ENCODE measurements around the gene MCTP1.
"Not testable (repeated sequence)": the region's sequence is repeated elsewhere in the genome, so short reads cannot be mapped to it uniquely, and the experiment has no call there.

The MCTP1 gene

DNA sequence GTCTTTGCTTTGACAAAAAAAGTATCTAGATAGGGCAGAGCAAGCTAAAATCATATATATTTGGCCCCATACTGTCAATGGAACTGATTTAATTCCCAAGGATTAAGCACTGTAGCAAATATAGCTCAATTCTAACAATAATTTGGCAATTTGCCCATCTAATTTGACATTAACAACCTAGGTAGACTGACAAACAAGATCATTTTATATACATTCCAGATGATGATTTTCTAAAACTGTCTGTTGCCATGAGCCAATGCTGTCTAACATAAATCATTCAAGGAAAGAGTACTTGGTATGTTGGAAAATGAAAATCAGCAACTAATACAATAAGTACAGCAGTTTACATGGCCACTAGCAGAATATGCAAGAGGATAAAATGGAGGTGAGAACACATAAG is 32.1 kb downstream of the MCTP1 start:
- no peak for DNase-seq (ENCODE audit: low read depth in 2 of 2)

DNA sequence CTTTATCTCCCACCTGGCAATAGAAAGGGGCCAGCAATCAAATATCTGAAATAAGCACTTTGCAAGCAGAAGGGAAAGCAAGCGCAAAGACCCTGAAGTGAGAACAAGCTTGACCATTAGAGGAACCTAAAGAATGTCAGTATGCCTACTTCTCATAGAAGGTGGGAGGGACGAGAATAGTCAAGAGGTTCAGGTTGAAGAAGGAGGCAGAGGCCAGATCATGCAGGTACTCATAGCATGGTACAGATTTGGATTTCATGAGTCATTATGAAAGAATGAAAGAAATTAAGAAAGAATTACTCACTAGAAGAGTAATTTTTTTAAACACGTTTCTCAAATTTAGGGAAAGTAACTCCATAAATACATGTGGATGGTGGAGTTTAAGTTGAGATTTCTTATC is 33.7 kb downstream of the MCTP1 start:
- DNase-seq (ENCODE audit: low read depth in 2 of 2), result no peak

GRCh38 chr5:95244479-95244878 is 40.4 kb downstream of the MCTP1 start:
- DNase-seq (ENCODE audit: low read depth in 2 of 2), result no peak

- DNase-seq (ENCODE audit: low read depth in 2 of 2), result no peak
Observed at GRCh38 chr5:95241635-95242034, 43.3 kb downstream of the MCTP1 start.

GRCh38 chr5:95241161-95241560 is 43.7 kb downstream of the MCTP1 start:
- DNase-seq (ENCODE audit: low read depth in 2 of 2), result no peak

DNA sequence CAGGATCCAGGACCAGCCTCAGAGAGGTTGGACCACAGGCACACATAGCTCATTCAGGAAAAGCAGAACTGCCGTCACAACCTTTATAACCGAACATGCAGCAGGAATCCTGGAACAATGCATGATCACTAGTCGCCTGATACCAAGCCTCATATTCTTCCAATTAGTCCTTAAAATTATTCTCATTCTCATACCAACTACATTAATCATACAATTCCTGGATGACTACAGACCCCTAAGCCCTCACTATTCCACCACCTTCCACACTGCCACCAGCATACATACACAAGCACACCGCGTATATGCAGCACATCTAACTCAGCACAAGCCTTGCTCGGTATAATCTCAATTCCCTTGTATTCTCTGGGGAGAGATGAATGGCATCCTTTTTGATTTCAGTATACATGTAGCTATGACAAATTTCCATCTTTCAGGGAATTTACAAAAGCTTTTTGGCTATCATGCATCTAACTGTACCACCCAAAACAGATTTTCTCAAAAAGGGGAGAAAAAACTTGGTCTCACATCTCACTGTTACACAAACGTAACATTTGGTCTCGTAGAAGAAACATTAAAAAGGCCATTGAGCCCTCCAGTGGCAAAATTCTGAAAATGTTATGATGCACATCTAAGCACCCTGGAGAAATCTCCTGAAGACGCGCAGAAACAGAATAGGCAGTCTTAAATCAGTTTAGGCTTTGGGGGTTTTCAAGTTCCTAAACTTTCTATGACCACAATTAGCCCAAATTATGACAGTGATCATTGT is 46.2 kb downstream of the MCTP1 start:
- no peak for DNase-seq (ENCODE audit: low read depth in 2 of 2)

DNA sequence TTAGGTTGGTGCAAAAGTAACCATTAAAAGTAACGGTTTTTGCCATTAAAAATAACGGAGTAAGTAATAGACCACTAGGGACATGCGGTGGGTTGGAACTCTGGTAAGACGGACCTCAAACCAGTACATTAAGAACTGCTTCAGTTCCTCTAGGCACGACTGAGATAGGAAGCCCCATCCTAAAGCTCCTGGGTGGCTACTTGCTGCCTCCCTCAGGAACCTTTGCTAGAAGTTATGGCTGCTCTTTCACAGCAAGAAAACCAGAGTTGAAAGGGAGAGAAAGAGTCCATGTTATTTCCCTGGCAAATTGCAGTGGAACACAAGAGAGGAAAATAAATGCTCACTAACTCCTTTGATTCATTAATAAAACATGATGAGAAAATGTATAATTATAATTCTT is 47.6 kb downstream of the MCTP1 start:
- DNase-seq (ENCODE audit: low read depth in 2 of 2), result no peak

GRCh38 chr5:95235439-95235982 is 49.4 kb downstream of the MCTP1 start:
- DNase-seq (ENCODE audit: low read depth in 2 of 2), result no peak

DNA sequence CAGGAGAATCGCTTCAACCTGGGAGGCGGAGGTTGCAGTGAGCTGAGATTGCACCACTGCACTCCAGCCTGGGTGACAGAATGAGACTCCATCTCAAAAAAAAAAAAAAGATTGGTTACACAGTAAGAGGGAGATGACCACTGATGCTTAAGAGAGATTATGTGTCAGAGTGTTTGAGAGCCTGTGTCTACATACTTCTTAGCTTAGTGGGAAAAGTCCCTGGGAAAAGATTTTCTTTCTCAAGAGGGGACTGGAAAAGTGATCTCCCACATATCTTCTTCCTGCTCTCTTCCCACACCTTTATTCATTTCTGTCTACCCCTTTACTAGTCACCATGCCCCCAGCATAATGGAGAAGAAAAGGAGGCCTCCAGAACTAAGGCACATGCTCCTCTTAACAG is 55.2 kb downstream of the MCTP1 start:
- no peak for DNase-seq (ENCODE audit: low read depth in 2 of 2)

- no peak for DNase-seq (ENCODE audit: low read depth in 2 of 2)
Observed at GRCh38 chr5:95224701-95225459, 60.0 kb downstream of the MCTP1 start.

GRCh38 chr5:95223566-95224258 is 61.2 kb downstream of the MCTP1 start:
- no peak for DNase-seq (ENCODE audit: low read depth in 2 of 2)

DNA sequence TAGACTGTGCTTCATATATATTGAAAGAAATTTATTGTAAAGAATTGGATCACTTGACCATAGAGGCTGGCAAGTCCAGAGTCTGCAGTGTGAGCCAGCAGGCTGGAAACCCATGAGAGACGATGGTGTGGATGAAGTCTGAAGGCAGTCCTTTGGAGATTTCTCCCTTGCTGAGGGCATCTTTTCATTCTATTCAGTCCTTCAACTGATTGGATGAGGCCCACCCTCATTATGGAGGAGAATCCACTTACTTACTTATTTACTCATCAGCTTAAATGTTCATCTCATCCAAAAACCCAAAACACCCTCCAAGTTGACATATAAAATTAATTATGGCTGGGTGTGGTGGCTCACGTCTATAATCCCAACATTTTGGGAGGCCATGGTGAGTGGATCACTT is 62.1 kb downstream of the MCTP1 start:
- DNase-seq (ENCODE audit: low read depth in 2 of 2), result no peak

- no peak for DNase-seq (ENCODE audit: low read depth in 2 of 2)
Observed at GRCh38 chr5:95221234-95221633, 63.7 kb downstream of the MCTP1 start.

DNA sequence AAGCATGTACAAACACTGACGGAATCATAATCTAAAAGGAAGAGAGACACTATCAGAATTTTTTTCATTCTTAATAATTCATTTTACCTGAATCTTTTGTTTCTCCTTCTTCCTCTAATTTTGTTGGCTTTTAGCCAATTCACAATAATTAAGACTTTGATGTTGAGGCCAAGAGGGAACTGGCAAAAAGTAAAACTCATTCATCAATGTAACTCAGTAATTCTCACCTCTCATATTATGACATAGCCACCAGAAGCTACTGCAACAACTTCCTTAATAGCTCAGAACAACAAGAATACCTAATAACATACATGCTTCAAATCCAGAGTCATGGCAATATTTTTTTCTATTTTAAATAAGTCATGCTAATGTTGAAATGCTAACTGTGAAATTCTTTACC is 64.5 kb downstream of the MCTP1 start:
- no peak for DNase-seq (ENCODE audit: low read depth in 2 of 2)

DNA sequence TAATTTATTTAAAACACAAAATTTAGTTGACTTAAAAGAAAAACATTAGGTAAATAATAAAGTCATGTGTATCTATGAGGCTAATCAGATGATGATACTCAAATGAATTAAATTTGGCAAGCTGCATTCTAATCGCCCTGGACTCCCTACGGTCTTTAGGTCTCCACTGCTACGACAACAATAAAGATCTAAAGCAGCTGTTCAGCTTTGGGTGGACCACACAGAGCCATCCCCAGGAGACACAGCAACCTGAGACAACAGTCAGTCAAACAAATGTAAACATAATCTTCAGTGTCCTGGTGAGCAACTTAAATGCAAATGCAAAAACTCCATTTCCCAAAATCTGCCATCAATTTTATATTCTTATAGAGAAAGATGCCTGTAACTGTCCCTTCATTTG is 65.5 kb downstream of the MCTP1 start:
- DNase-seq (ENCODE audit: low read depth in 2 of 2), result no peak

GRCh38 chr5:95217881-95218280 is 67.0 kb downstream of the MCTP1 start:
- DNase-seq (ENCODE audit: low read depth in 2 of 2), result no peak

DNA sequence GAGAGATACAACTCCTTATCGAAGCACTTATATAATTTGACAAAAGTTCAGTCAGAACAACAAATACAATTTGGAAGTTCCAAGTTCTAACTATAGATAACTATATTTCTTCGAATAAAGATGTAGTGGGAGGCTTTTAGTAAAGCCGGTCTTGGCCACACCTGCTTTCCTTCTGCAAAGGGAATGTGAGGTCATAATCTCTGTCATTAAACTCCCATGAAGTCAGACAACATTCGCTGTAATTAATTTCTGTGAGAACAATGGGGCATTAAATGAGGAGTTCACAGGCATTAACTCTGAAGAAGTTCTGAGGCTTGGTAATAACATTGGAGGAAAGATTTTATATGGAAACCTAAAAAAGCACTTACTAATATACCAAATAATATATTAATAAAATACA is 67.5 kb downstream of the MCTP1 start:
- no peak for DNase-seq (ENCODE audit: low read depth in 2 of 2)

- no peak for DNase-seq (ENCODE audit: low read depth in 2 of 2)
Observed at GRCh38 chr5:95216136-95216955, 68.5 kb downstream of the MCTP1 start.

DNA sequence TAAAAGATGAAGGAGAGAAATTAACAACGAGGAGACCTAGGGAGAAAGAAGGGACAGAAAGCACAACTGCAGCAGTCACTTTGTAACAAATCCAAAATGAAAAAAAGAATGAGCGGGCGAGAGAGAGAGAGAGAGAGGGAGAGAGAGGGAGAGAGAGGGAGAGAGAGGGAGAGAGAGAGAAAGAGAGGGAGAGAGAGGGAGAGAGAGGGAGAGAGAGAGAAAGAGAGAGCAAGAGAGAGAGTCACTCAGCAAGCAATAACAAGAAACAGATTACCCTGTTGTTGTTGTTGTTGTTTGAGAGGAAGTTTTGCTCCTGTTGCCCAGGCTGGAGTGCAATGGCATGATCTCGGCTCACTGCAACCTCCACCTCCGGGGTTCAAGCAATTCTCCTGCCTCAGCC is 77.1 kb downstream of the MCTP1 start:
- DNase-seq (ENCODE audit: low read depth in 2 of 2), result not testable (repeated sequence)

GRCh38 chr5:95194856-95195255 is 90.0 kb downstream of the MCTP1 start:
- DNase-seq (ENCODE audit: low read depth in 2 of 2), result no peak

DNA sequence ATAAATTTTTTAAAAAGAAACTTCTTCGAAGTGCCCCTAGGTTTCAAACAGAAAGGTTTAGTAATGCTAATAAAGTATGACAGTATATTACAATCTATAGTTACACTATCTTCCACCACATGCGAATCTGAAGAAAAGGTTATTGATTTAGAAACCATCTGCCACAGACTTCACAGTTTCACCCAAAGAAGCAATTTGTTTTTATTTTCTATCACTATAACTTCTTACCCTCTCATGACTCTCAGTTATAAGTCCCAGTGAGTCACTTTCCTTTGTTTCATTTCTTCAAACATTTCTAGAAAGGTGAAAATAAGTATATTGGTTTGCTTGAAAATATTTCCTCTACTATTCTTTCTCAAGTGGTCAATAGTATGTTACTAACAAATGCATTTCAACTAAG is 93.6 kb downstream of the MCTP1 start:
- no peak for DNase-seq (ENCODE audit: low read depth in 2 of 2)

- DNase-seq (ENCODE audit: low read depth in 2 of 2), result no peak
Observed at GRCh38 chr5:95184924-95185323, 100.0 kb downstream of the MCTP1 start.
